ENCODE data around the gene GLTPD2.

The GLTPD2 gene

GRCh38 chr17:4839221-4839620, 50.5 kb downstream of the GLTPD2 start:
- H3F3A ChIP-seq (ENCODE audit: low read depth) = no peaks in the 10 kb centered on the region

More at GRCh38 chr17:4839221-4839620, 50.5 kb downstream of the GLTPD2 start:
- TF ChIP-seq CTCF (conservative IDR thresholded peaks at IDR 0.05; ENCODE audit: low read length) (no peak), EZH2phosphoT487 (IDR thresholded peaks at IDR 0.05; ENCODE audit: borderline replicate concordance) (no peak)
- Histone ChIP-seq H3K4me1 (ENCODE audit: insufficient read depth, low read length, poor library complexity, severe bottlenecking) (peaks cover 46% of the 10 kb centered on the region), H3K27me3 (ENCODE audit: insufficient read depth, low read length, poor library complexity, severe bottlenecking) (no peaks in the 10 kb centered on the region), H3K9ac (ENCODE audit: low read depth, low read length, poor library complexity, severe bottlenecking) (no peak overlapping the region), H3K79me2 (ENCODE audit: insufficient read depth, low read length) (peaks cover 53% of the 10 kb centered on the region; the same call in 1 of the 2 replicates), H4K20me1 (ENCODE audit: insufficient read depth, low read length, poor library complexity, severe bottlenecking) (peaks cover 32% of the 10 kb centered on the region), H3K9me3 (ENCODE audit: insufficient read depth, low read depth, low read length) (no peaks in the 10 kb centered on the region), H3K9me2 (replicated peaks; ENCODE audit: low read depth, low read length) (no peaks in the 10 kb centered on the region), H2AFZ (ENCODE audit: low read length) (no peak overlapping the region), H3K36me3 (ENCODE audit: insufficient read depth, low read length) (no peaks in the 10 kb centered on the region), H3K4me2 (ENCODE audit: low read depth, low read length, poor library complexity, severe bottlenecking) (peak overlapping the region; percentile 41), H3K4me3 (ENCODE audit: low read length, poor library complexity, severe bottlenecking) (no peak overlapping the region)
